GM23338 (cell line): Measurements from ENCODE around the gene RSL24D1. TPM values are rescaled to one million over a fixed set of nuclear protein-coding genes. Genes with fewer than 3 reads are reported as not detected.

Experiments
- ATAC-seq: fragments of 200-7000 bp; cut with Tn5 transposase; 3 replicates; pipeline ENCODE4 v1.9.1; 2020
- DNase-seq: peaks from one replicate; pipeline ENCODE4 v3.0.0-alpha.2; 2015; ENCODE audit warnings: low spot score
- H2AFZ ChIP-seq: fragments of 200-600 bp; sonication (generic); 2 replicates; pipeline ENCODE4 v1.8.0; 2016; ENCODE audit warnings: antibody characterized with exemption, mild to moderate bottlenecking, moderate library complexity
- H3F3A ChIP-seq: fragments of 200-600 bp; sonication (generic); replicated peaks from 2 replicates; pipeline ENCODE4 v1.8.0; 2017; ENCODE audit warnings: antibody characterized with exemption, mixed run types, low read depth
- H3K27ac ChIP-seq: fragments of 200-600 bp; sonication (generic); 2 replicates; pipeline ENCODE4 v1.6.1; 2016; ENCODE audit warnings: low read depth
- H3K27me3 ChIP-seq: fragments of 200-600 bp; sonication (generic); 2 replicates; pipeline ENCODE4 v1.8.0; 2016; ENCODE audit warnings: mild to moderate bottlenecking, mixed run types, moderate library complexity; ENCODE audit not compliant: insufficient read depth
- H3K36me3 ChIP-seq: fragments of 200-600 bp; sonication (generic); 2 replicates; pipeline ENCODE4 v1.8.0; 2016; ENCODE audit warnings: mild to moderate bottlenecking; ENCODE audit not compliant: insufficient read depth
- H3K4me1 ChIP-seq: fragments of 200-600 bp; sonication (generic); 2 replicates; pipeline ENCODE4 v1.8.0; 2016; ENCODE audit warnings: mild to moderate bottlenecking, moderate library complexity; ENCODE audit not compliant: insufficient read depth
- H3K4me2 ChIP-seq: fragments of 200-600 bp; sonication (generic); 2 replicates; pipeline ENCODE4 v1.7.1; 2017; ENCODE audit warnings: mixed run types
- H3K4me3 ChIP-seq: fragments of 200-600 bp; sonication (generic); 2 replicates; pipeline ENCODE4 v1.6.1; 2016; ENCODE audit warnings: mixed run types
- H3K79me2 ChIP-seq: fragments of 200-600 bp; sonication (generic); replicated peaks from 2 replicates; pipeline ENCODE4 v1.8.0; 2017; ENCODE audit warnings: mild to moderate bottlenecking; ENCODE audit not compliant: insufficient read depth
- H3K9me2 ChIP-seq: fragments of 200-600 bp; sonication (generic); 2 replicates; pipeline ENCODE4 v1.8.0; 2017; ENCODE audit not compliant: insufficient read depth
- H4K20me1 ChIP-seq: fragments of 200-600 bp; sonication (generic); replicated peaks from 2 replicates; pipeline ENCODE4 v1.8.0; 2017; ENCODE audit warnings: mild to moderate bottlenecking; ENCODE audit not compliant: insufficient read depth
- H3K27ac Mint-ChIP-seq: 2 replicates; pipeline ENCODE4 v1.8.0; 2020; ENCODE audit warnings: inconsistent platforms, mild to moderate bottlenecking, moderate library complexity, mixed read lengths
- H3K27me3 Mint-ChIP-seq: 3 replicates; pipeline ENCODE4 v1.8.0; 2022; ENCODE audit warnings: low read depth, mild to moderate bottlenecking, moderate library complexity, mixed read lengths, inconsistent platforms; ENCODE audit not compliant: insufficient read depth, poor library complexity
- H3K36me3 Mint-ChIP-seq: 3 replicates; pipeline ENCODE4 v1.8.0; 2021; ENCODE audit warnings: low read depth, mild to moderate bottlenecking, inconsistent platforms, moderate library complexity, mixed read lengths
- H3K4me1 Mint-ChIP-seq: 3 replicates; pipeline ENCODE4 v1.8.0; 2020; ENCODE audit warnings: mild to moderate bottlenecking, inconsistent platforms, mixed read lengths
- H3K4me3 Mint-ChIP-seq: 3 replicates; pipeline ENCODE4 v1.8.0; 2021; ENCODE audit warnings: moderate library complexity, mild to moderate bottlenecking, inconsistent platforms, mixed read lengths
- H3K9me3 Mint-ChIP-seq: 3 replicates; pipeline ENCODE4 v1.8.0; 2020; ENCODE audit warnings: moderate library complexity, mild to moderate bottlenecking, inconsistent platforms, mixed read lengths
- EZH2phosphoT487 ChIP-seq: fragments of 200-600 bp; sonication (generic); IDR thresholded peaks from one replicate; pipeline ENCODE4 v1.8.1; 2018; ENCODE audit warnings: antibody characterized with exemption; ENCODE audit not compliant: unreplicated experiment
- NANOG ChIP-seq: IDR thresholded peaks from 2 replicates; pipeline ENCODE4 v1.6.1; 2016; ENCODE audit warnings: antibody characterized with exemption, borderline replicate concordance
- POLR2AphosphoS5 ChIP-seq: IDR thresholded peaks from 2 replicates; pipeline ENCODE4 v1.6.1; 2016; ENCODE audit warnings: antibody characterized with exemption, low read depth
- STAT1 ChIP-seq: IDR thresholded peaks from one replicate; pipeline ENCODE4 v1.6.1; 2016; ENCODE audit warnings: antibody characterized with exemption; ENCODE audit not compliant: unreplicated experiment
- ZNF114 ChIP-seq: fragments of 250-450 bp; sonication (Bioruptor Pico); IDR thresholded peaks from 2 replicates; pipeline ENCODE4 v1.5.0; 2020; ENCODE audit warnings: mild to moderate bottlenecking, moderate library complexity
- polyA plus RNA-seq: library from polyadenylated mRNA; unstranded; fragments of >200 nt; fragmentation: Nextera tagmentation; extraction: Ambion mirVana; gene quantifications from 2 replicates; pipeline ENCODE4 v1.2.1, GENCODE V29; 2016
- total RNA-seq: library from RNA; depleted of rRNA; stranded (reverse); fragments of >200 nt; shearing (Covaris generic); gene quantifications from 2 replicates; pipeline ENCODE4 v1.2.3, GENCODE V29; 2014
- TF ChIP-seq, protein P1 (sequence below): IDR thresholded peaks from one replicate; pipeline ENCODE4 v1.6.1; 2018; ENCODE audit warnings: antibody characterized with exemption; ENCODE audit not compliant: unreplicated experiment
- TF ChIP-seq, protein P2 (sequence below): fragments of 250-450 bp; sonication (Bioruptor Pico); IDR thresholded peaks from 2 replicates; pipeline ENCODE4 v1.5.0; 2020; ENCODE audit warnings: mild to moderate bottlenecking, moderate library complexity

Gene RSL24D1
- total and polyA plus RNA-seq, 2 experiments from 2014 or later, result 125 to 201 TPM

DNA sequence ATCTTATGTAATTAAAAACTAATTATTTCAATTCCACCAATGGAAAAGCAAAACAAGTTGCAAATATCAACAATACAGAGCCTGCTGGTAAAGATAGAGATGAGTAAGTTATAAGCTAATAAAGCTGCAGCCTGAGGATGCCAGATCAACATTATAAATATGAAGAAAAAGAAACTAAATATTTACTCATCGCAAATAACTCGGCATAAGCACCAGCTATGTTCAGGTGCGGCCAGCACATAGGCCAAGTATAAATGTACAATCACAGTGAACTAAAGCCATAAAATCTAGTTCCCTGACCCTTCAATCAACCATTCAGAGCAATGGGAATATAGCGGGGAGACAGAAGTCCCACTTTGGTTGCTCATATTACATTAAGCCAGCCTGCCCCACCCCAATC lies 7.7 kb upstream of the RSL24D1 start:
- Histone ChIP-seq H4K20me1 (no peaks in the 10 kb centered on the region), H3F3A (no peaks in the 10 kb centered on the region), H3K4me3 (no peak overlapping the region), H3K79me2 (no peaks in the 10 kb centered on the region), H3K36me3 (no peaks in the 10 kb centered on the region), H3K4me2 (no peak overlapping the region), H2AFZ (no peak overlapping the region), H3K27ac (no peak overlapping the region), H3K9me2 (no peaks in the 10 kb centered on the region), H3K27me3 (no peaks in the 10 kb centered on the region), H3K4me1 (no peaks in the 10 kb centered on the region)
- DNase-seq (no peak), ATAC-seq (no peak)
- no peak overlapping the region for H3K4me3 Mint-ChIP-seq
- no peaks in the 10 kb centered on the region for H3K36me3 Mint-ChIP-seq
- no peaks in the 10 kb centered on the region for H3K27me3 Mint-ChIP-seq
- no peak overlapping the region for H3K27ac Mint-ChIP-seq
- H3K9me3 Mint-ChIP-seq, result no peaks in the 10 kb centered on the region; the same call in 2 of the 3 replicates
- TF ChIP-seq EZH2phosphoT487, result no peak
- no peaks in the 10 kb centered on the region for H3K4me1 Mint-ChIP-seq

DNA sequence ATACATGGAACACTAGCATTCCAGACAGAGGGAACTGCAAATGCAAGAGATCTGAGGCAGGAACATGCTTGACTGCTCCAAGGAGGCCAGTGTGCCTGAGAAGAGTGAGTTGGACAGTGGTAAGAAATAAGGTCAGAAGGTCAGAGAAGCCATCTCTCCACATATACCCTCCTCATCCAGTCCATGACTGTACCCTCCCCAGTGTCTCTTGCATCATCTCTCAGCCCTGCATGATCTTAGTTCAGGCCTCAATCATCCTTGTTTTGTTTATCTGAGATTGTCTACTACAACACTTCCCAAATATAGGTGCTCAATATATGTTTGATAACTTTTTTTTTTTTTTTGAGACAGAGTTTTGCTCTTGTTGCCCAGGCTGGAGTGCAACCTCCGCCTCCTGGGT lies 5.5 kb upstream of the RSL24D1 start:
- no peaks in the 10 kb centered on the region for H3K27me3 ChIP-seq
- Mint-ChIP-seq H3K36me3 (peaks cover 2% of the 10 kb centered on the region; the same call in 1 of the 3 replicates), H3K4me3 (no peak overlapping the region), H3K4me1 (no peaks in the 10 kb centered on the region), H3K9me3 (peaks cover 11% of the 10 kb centered on the region), H3K27me3 (no peaks in the 10 kb centered on the region), H3K27ac (no peak overlapping the region; the same call in 1 of the 2 replicates)
- no peaks in the 10 kb centered on the region for H3F3A ChIP-seq
- no peak overlapping the region for H3K4me3 ChIP-seq
- no peaks in the 10 kb centered on the region for H4K20me1 ChIP-seq
- H3K4me1 ChIP-seq, result no peaks in the 10 kb centered on the region
- no peaks in the 10 kb centered on the region; the same call in 1 of the 2 replicates for H3K79me2 ChIP-seq
- DNase-seq (no peak), ATAC-seq (no peak)
- H3K36me3 ChIP-seq, result no peaks in the 10 kb centered on the region
- no peaks in the 10 kb centered on the region for H3K9me2 ChIP-seq
- no peak overlapping the region for H3K27ac ChIP-seq
- no peak for TF ChIP-seq ZNF114
- TF ChIP-seq, protein P1, sequence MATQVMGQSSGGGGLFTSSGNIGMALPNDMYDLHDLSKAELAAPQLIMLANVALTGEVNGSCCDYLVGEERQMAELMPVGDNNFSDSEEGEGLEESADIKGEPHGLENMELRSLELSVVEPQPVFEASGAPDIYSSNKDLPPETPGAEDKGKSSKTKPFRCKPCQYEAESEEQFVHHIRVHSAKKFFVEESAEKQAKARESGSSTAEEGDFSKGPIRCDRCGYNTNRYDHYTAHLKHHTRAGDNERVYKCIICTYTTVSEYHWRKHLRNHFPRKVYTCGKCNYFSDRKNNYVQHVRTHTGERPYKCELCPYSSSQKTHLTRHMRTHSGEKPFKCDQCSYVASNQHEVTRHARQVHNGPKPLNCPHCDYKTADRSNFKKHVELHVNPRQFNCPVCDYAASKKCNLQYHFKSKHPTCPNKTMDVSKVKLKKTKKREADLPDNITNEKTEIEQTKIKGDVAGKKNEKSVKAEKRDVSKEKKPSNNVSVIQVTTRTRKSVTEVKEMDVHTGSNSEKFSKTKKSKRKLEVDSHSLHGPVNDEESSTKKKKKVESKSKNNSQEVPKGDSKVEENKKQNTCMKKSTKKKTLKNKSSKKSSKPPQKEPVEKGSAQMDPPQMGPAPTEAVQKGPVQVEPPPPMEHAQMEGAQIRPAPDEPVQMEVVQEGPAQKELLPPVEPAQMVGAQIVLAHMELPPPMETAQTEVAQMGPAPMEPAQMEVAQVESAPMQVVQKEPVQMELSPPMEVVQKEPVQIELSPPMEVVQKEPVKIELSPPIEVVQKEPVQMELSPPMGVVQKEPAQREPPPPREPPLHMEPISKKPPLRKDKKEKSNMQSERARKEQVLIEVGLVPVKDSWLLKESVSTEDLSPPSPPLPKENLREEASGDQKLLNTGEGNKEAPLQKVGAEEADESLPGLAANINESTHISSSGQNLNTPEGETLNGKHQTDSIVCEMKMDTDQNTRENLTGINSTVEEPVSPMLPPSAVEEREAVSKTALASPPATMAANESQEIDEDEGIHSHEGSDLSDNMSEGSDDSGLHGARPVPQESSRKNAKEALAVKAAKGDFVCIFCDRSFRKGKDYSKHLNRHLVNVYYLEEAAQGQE, result no peak
- H3K4me2 ChIP-seq, result no peak overlapping the region
- H2AFZ ChIP-seq, result no peak overlapping the region

DNA sequence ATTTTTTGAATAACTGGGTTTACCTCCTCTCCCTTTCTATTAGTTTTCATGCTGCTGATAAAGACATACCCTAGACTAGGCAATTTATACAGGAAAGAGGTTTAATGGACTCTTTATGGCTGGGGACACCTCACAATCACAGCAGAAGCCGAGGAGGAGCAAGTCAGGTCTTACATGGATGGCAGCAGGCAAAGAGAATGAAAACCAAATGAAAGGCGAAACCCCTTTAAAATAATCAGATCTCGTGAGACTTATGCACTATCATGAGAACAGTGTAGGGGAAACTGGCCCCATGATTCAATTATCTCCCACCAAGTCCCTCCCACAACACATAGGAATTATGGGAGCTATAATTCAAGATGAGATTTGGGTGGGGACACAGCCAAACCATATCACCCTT lies 2.0 kb upstream of the RSL24D1 start:
- Histone ChIP-seq H4K20me1 (peaks cover 16% of the 10 kb centered on the region), H3K36me3 (no peaks in the 10 kb centered on the region), H3K4me1 (peaks cover 12% of the 10 kb centered on the region), H3K27ac (no peak overlapping the region), H3K27me3 (no peaks in the 10 kb centered on the region), H3K9me2 (no peaks in the 10 kb centered on the region), H3K79me2 (peaks cover 30% of the 10 kb centered on the region), H2AFZ (no peak overlapping the region), H3K4me3 (no peak overlapping the region), H3F3A (no peaks in the 10 kb centered on the region), H3K4me2 (no peak overlapping the region)
- Mint-ChIP-seq H3K9me3 (peaks cover 11% of the 10 kb centered on the region), H3K27ac (no peak overlapping the region), H3K27me3 (no peaks in the 10 kb centered on the region), H3K36me3 (peaks cover 2% of the 10 kb centered on the region; the same call in 2 of the 3 replicates), H3K4me3 (peak overlapping the region; percentile 41; the same call in 2 of the 3 replicates), H3K4me1 (peaks cover 3% of the 10 kb centered on the region; the same call in 2 of the 3 replicates)
- DNase-seq (no peak), ATAC-seq (no peak)
- TF ChIP-seq NANOG (no peak), ZNF114 (no peak), POLR2AphosphoS5 (no peak), STAT1 (no peak), EZH2phosphoT487 (no peak)
- TF ChIP-seq, protein P2, sequence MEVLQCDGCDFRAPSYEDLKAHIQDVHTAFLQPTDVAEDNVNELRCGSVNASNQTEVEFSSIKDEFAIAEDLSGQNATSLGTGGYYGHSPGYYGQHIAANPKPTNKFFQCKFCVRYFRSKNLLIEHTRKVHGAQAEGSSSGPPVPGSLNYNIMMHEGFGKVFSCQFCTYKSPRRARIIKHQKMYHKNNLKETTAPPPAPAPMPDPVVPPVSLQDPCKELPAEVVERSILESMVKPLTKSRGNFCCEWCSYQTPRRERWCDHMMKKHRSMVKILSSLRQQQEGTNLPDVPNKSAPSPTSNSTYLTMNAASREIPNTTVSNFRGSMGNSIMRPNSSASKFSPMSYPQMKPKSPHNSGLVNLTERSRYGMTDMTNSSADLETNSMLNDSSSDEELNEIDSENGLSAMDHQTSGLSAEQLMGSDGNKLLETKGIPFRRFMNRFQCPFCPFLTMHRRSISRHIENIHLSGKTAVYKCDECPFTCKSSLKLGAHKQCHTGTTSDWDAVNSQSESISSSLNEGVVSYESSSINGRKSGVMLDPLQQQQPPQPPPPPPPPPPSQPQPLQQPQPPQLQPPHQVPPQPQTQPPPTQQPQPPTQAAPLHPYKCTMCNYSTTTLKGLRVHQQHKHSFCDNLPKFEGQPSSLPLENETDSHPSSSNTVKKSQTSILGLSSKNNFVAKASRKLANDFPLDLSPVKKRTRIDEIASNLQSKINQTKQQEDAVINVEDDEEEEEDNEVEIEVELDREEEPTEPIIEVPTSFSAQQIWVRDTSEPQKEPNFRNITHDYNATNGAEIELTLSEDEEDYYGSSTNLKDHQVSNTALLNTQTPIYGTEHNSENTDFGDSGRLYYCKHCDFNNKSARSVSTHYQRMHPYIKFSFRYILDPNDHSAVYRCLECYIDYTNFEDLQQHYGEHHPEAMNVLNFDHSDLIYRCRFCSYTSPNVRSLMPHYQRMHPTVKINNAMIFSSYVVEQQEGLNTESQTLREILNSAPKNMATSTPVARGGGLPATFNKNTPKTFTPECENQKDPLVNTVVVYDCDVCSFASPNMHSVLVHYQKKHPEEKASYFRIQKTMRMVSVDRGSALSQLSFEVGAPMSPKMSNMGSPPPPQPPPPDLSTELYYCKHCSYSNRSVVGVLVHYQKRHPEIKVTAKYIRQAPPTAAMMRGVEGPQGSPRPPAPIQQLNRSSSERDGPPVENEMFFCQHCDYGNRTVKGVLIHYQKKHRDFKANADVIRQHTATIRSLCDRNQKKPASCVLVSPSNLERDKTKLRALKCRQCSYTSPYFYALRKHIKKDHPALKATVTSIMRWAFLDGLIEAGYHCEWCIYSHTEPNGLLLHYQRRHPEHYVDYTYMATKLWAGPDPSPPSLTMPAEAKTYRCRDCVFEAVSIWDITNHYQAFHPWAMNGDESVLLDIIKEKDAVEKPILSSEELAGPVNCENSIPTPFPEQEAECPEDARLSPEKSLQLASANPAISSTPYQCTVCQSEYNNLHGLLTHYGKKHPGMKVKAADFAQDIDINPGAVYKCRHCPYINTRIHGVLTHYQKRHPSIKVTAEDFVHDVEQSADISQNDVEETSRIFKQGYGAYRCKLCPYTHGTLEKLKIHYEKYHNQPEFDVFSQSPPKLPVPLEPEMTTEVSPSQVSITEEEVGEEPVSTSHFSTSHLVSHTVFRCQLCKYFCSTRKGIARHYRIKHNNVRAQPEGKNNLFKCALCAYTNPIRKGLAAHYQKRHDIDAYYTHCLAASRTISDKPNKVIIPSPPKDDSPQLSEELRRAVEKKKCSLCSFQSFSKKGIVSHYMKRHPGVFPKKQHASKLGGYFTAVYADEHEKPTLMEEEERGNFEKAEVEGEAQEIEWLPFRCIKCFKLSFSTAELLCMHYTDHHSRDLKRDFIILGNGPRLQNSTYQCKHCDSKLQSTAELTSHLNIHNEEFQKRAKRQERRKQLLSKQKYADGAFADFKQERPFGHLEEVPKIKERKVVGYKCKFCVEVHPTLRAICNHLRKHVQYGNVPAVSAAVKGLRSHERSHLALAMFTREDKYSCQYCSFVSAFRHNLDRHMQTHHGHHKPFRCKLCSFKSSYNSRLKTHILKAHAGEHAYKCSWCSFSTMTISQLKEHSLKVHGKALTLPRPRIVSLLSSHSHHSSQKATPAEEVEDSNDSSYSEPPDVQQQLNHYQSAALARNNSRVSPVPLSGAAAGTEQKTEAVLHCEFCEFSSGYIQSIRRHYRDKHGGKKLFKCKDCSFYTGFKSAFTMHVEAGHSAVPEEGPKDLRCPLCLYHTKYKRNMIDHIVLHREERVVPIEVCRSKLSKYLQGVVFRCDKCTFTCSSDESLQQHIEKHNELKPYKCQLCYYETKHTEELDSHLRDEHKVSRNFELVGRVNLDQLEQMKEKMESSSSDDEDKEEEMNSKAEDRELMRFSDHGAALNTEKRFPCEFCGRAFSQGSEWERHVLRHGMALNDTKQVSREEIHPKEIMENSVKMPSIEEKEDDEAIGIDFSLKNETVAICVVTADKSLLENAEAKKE (CRISPR knock-in tag), result no peak
